K562 (cell line): Measurements from ENCODE around the gene FBXW8. TPM values are rescaled to one million over a fixed set of nuclear protein-coding genes. Genes with fewer than 3 reads are reported as not detected.

Experiments
- CBX1 ChIP-seq: sonication (generic); IDR thresholded peaks from 2 replicates; pipeline ENCODE4 v1.6.1; 2016; ENCODE audit warnings: antibody characterized with exemption, low read depth, mild to moderate bottlenecking
- CHD7 ChIP-seq: fragments of 200-600 bp; sonication (generic); IDR thresholded peaks from one replicate; pipeline ENCODE4 v1.6.1; 2012; ENCODE audit warnings: mild to moderate bottlenecking, low read depth, low read length, inconsistent platforms
- ELF2 ChIP-seq: fragments of 250-450 bp; sonication (Bioruptor Pico); IDR thresholded peaks from 2 replicates; pipeline ENCODE4 v1.5.0; 2021; ENCODE audit warnings: mild to moderate bottlenecking
- NCOR1 ChIP-seq: fragments of 450-650 bp; IDR thresholded peaks from 2 replicates; pipeline ENCODE4 v1.6.1; 2016; ENCODE audit warnings: mild to moderate bottlenecking, moderate library complexity
- SIN3B ChIP-seq: fragments of 450-650 bp; IDR thresholded peaks from 2 replicates; pipeline ENCODE4 v1.6.1; 2017; ENCODE audit warnings: low read depth, mild to moderate bottlenecking, moderate library complexity
- TGIF2 ChIP-seq: sonication (generic); formaldehyde crosslinking; IDR thresholded peaks from 2 replicates; pipeline ENCODE4 v1.8.1; 2022; ENCODE audit warnings: mild to moderate bottlenecking, missing genetic modification reagents, moderate library complexity
- ZNF134 ChIP-seq: fragments of 250-450 bp; sonication (Bioruptor Pico); conservative IDR thresholded peaks from 2 replicates; pipeline ENCODE4 v1.4.0; 2020
- polyA plus RNA-seq, 8 experiments: library from polyadenylated mRNA; depleted of rRNA in 4 of 8; stranded (reverse) in 5 of 8; unstranded in 3 of 8; fragments of >200 nt; fragmentation: Nextera tagmentation in 2 of 8; fragmentation: Illumina TruSeq in 1 of 8; extraction: Ambion mirVana in 2 of 8; extraction: Trizol in 1 of 8; gene quantifications; 2 replicates each; pipeline versions ENCODE4 v1.2.1 to v1.2.3, GENCODE V29; 2011 to 2014; ENCODE audit warnings: inconsistent platforms in 1 of 8, missing spikeins in 1 of 8
- total RNA-seq, 7 experiments: library from RNA; depleted of rRNA in 6 of 7; stranded (reverse); fragments of >200 nt in 6 of 7; fragmentation: Illumina TruSeq in 2 of 7; extraction: Trizol in 2 of 7; gene quantifications; 2 replicates each; pipeline versions ENCODE4 v1.2.1 to v1.2.3, GENCODE V29; 2011 to 2021; ENCODE audit warnings: low replicate concordance in 1 of 7

FBXW8 gene
- total and polyA plus RNA-seq, 9 of the 15 experiments (the other 6 are each of a cell fraction or from before 2014, with no cell fraction given): 0.58 to 8.3 (median 4.4) TPM

- TF ChIP-seq CHD7 (no peak), ELF2 (CRISPR knock-in tag) (no peak), SIN3B (no peak), CBX1 (no peak), NCOR1 (no peak), ZNF134 (no peak), TGIF2 (CRISPR knock-in tag) (no peak)
Observed at GRCh38 chr12:117033382-117034221, 122.9 kb downstream of the FBXW8 start (continued).
